HG02763 (cell line): ENCODE data around the gene SHTN1.

ENCODE experiments used
- ATAC-seq: cut with Tn5 transposase; IDR thresholded peaks from one replicate; pipeline ENCODE4 v1.9.1; 2021; ENCODE audit warnings: mild to moderate bottlenecking, moderate library complexity; ENCODE audit not compliant: unreplicated experiment

SHTN1 gene

GRCh38 chr10:116985611-116986010 is 19.4 kb downstream of the SHTN1 start:
- no peak for ATAC-seq

DNA sequence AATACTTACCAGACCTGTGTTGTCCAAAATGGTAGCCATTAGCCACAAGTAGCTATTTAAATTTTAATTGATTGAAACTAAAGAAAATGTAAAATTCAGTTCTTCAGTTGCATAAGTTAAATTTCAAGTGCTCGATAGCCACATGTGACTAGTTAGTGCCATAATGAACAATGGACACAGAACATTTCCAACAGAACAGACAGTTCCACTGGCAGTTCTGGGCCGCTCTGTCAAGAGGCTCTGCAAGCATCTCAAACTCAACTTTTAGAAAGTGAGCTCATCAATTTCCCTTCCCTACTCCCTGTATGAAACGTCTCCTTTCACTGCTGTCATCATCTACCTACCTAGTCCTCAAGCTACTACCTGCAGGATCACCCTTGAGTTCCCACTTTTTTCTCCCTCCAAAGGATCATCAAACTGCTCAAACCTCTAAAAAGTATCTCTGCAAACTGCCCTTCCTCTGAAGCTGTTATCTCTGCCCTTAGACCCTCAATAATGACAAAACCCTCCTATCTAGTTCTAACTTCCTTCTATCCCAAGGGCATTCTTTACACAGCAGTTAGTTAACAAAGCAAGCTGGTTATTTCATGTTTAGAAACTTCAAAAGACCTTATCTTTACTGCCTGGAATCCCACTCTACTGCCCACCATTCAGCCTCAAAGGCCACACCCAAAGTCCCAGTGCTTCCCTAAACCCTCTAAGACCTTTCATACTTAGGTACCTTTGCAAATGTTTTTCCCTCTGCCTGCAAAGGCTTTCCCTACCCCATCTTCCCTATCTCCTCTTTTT is 20.6 kb downstream of the SHTN1 start:
- ATAC-seq, result no peak

- no peak for ATAC-seq
Observed at GRCh38 chr10:116980041-116980440, 24.9 kb downstream of the SHTN1 start.

GRCh38 chr10:116978901-116979300 is 26.1 kb downstream of the SHTN1 start:
- no peak for ATAC-seq

GRCh38 chr10:116974456-116975005 is 30.5 kb downstream of the SHTN1 start:
- ATAC-seq, result no peak

DNA sequence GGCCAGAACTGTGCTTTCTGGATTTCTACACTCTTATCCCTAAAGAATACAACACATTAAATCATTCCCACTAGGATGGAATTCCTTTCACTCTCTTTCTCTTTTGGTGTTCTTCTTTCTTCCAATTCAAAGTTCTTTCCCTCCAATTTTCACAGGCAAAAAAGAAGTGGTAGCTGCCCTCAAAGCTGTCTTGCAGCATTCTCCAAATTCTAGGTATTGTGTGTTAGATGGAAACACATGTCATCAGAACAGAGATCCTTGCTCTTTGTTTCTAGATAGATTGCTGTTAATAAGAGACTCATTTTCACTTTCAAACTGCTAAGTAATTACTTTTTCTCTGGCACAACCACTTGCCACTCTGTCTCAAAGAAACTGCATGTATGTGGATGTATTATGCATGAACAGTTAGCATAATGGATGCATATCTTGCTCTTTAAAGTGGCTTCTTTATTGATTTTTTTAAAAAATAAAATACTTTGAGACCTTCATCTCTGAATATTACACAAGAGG is 31.0 kb downstream of the SHTN1 start:
- no peak for ATAC-seq

DNA sequence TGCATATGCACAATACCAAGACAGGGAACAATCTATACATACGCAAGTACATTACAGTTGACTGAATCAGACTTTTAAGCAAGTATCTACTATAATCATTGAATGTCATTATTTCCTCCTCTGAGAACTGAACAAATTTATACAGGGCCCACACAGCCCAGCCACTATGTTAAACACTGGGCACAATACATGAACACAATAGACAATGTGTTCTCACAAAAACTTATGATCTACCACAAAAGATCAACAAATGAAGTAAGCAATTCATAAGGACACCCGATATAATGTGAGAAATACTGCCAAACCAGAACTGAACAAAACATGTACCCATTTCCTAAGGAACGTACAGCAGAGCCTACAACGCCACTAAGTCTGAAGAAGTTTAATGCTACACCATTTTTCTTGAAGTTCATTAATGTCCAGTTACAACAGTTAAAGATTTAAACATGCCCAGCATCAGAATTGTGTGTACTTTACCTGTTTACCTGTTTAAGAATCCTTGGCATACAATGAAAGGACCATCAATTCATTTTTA is 31.5 kb downstream of the SHTN1 start:
- no peak for ATAC-seq

- ATAC-seq, result no peak
Observed at GRCh38 chr10:116972131-116972530, 32.9 kb downstream of the SHTN1 start.

- ATAC-seq, result no peak
Observed at GRCh38 chr10:116970050-116970449, 34.9 kb downstream of the SHTN1 start.

DNA sequence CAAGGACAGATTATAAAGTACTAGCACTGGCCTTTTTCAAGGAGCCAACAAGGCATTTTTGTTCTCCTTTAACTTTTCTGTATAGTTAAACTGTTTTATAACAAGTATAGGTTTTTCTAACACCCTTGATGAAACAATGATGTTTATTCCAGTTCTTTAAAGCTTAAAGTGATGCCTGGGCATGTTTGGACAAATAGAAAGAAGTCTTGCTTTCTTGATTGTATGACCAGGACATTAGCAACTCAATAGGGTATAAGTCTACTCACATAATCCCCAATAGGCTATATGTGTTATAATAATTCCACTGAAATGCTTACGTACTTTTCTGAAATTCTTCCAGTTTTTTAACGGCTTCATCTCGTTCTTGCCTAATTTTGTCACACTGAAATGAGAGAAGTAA is 36.7 kb downstream of the SHTN1 start:
- ATAC-seq, result no peak

DNA sequence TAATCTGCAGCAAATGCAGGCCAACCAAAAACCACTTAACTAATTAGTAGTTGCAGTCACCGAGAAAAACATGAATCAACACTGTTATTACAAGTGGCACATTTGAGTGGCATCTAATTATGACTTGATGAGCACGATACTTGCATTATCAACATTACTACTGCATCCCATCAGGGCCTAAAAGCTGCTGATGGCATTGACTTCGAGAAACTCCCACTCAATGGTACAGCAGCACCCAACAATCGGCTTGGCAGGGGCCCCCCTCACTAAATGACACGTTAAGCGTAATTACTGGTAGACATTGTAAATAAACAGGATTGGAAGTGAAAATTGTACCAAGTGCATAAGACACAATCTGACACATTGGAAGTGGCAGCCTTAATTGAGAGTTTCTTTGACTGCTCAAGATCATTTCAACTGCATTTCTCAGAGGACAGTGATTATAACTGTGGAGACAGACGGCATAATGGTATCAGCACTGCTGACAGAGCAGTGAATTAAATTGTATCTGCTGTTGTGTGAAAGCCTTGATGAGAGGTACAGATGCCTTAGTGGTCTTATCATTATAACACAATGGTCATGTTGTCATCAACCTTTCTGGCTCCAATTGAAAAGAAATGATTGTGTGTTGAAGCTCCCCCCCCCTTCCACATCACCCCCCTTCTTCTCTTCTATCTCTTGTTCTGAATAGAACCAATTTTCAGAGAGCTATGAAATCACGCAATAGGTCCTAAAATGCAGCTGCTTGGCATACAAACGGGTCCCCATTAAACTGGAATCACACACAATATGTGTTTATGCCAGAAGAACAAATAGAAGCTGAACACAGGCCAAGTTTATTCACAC is 43.4 kb downstream of the SHTN1 start:
- no peak for ATAC-seq

DNA sequence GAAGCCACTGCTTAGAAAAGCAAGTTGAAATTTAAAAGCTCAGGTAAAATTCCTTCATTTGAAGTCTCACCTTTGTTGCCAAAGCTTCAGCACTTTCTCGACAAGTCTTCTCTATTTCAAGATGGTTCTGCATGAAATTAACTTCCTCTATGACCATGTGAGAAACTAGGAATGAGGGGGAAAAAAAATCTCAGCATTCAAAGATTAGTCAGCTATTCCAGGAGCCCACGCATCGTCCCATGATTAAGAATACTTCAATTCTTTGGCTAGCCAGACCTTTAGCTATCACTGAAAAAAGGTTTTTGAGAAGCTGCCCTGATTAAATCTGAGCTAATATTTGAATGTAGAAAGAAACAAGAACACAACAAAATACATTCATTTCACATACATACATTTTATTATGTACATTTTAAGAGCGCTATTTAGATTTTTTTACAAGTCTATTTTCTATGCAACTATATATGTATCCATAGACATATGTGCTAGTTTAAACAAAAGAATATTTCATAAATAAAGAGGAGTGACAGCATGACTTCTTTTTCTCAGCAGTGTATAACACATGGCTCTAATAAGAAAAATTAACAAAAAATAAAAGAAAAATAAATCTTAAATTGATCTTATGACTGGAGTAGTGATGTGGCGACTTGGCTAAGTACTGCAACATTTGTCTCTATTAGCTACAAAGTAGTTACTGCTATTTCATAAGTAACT is 44.8 kb downstream of the SHTN1 start:
- ATAC-seq, result no peak

DNA sequence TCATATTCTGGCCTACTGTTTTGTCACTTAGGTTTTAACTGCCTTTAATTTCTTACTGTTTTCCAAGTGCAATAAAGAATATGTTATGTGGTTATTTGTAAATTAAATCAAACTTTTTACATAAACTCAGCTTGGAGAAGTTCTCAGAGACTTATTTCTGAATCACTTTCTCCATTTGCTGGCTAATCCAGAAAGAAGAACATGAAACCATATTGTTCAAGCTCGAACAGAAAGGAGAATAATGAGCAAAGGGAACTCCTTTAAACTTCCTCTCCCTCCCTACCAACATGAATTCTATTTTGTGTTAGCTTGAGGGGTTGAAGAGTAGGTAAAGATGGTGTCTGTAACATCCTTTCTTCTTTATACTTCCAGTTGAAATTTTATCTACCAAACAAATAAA is 52.3 kb downstream of the SHTN1 start:
- no peak for ATAC-seq

DNA sequence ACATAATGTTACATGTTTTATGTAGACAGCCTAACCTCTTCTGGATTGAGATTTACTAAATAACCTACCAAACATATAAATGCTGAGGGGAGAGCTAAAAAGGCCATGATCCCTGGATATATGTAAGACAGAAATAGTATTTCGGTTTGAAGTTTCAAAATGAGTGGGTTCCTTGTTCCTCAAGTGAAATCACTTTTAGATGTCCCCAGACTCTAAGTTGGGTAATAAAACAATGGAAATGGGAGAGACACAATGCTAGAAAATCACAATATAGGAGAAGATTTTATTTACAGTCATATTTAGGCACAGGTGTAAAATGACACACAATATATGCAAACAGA is 56.5 kb downstream of the SHTN1 start:
- ATAC-seq, result no peak

- ATAC-seq, result no peak
Observed at GRCh38 chr10:116947841-116948529, 57.0 kb downstream of the SHTN1 start.

- no peak for ATAC-seq
Observed at GRCh38 chr10:116944911-116945310, 60.1 kb downstream of the SHTN1 start.

DNA sequence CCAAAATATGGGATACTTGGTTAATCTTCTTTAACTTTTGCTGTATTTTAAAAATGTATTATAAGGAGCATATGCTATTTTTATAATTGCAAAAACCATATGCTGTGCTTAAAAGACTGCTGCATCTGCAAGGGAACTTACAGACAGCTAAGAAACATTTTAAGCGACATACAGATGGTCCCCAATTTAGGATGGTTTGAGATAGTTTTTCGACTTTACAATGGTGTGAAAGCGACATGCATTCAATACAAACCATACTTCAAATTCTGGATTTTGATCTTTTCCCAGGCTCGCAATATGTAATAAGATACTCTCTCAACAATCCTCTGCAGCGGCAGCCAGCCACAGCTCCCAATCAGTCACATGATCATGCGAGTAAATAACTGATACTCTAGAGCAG is 73.2 kb downstream of the SHTN1 start:
- ATAC-seq, result no peak

DNA sequence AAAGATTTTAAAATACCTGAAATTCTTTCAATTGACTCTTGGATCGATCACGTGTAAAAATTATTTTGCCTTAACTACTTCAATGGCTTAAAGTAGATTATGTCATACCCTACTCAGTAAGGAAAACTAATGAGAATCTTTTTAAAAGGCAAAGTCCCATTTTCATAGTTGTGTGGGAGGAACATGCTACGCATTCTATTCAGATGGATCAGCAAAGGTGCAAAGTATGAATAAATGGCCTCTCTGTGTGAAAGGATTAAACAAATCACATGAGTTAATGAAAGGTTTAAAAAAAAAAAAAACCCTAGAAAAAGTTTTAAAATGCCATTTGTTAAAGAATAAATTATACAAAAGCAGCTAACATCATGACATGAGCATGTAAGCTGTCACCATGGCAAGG is 78.6 kb downstream of the SHTN1 start:
- ATAC-seq, result no peak

DNA sequence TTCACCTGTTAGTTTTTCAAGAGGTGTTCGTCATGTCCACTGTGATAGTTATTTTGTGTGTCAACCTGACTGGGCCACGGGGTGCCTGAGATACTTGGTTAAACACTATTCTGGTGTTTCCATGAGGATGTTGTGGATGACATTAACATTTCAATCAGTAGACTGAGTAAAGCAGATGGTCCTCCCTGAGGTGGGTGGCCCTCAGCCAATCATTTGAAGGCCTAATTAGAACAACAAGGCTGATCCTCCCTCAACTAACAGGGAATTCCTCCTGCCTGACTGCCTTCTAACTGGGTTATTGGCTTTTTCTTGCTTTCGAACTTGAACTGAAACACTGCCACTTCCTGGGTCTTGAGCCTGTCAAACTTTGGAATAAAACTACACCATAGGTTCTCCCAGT is 79.9 kb downstream of the SHTN1 start:
- ATAC-seq, result no peak

DNA sequence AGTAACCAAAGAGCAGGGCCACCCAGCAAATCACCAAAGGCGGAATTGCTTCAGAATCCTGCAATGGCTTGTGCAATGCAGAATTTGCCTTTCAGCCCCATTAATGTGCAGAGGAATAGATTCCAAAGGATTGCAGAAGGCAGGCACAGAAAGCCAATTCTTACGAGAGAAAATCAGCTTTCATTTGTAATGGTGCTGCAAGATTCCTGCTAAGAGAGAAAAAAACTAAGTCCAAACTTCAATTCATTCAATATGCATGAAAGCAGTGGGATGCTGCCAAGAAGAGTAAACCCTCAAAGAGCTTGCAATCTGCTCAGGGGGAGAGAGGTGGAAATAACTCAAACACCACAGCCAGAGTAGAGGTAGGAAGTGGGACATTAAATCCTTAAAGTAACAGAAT is 85.3 kb downstream of the SHTN1 start:
- no peak for ATAC-seq
